Upper lobe of left lung (tissue), 6 donors: Measurements from ENCODE around the gene ESPNL. TPM values are rescaled to one million over a fixed set of nuclear protein-coding genes. Genes with fewer than 3 reads are reported as not detected.

Experiments used
- ATAC-seq, 2 donors: fragments of 200-7000 bp; cut with Tn5 transposase; one replicate each; pipeline ENCODE4 v1.9.1; 2022; ENCODE audit warnings: mild to moderate bottlenecking in 2 of 2, moderate library complexity in 2 of 2; ENCODE audit not compliant: low FRiP score in 2 of 2
- DNase-seq, 2 donors: peaks; one replicate each; pipeline ENCODE4 v3.0.0-alpha.2; 2019 to 2020
- H3K27ac ChIP-seq, 4 donors: fragments of 200-600 bp; sonication (generic); one replicate each; pipeline ENCODE4 v1.5.1; 2016 to 2019
- H3K27me3 ChIP-seq, 4 donors: fragments of 200-600 bp; sonication (generic); one replicate each; pipeline ENCODE4 v1.5.1; 2017 to 2019
- H3K36me3 ChIP-seq, 4 donors: fragments of 200-600 bp; sonication (generic); one replicate each; pipeline ENCODE4 v1.5.1; 2016 to 2019
- H3K4me1 ChIP-seq, 4 donors: fragments of 200-600 bp; sonication (generic); one replicate each; pipeline ENCODE4 v1.5.1; 2018 to 2019
- H3K4me3 ChIP-seq, 4 donors: fragments of 200-600 bp; sonication (generic); one replicate each; pipeline ENCODE4 v1.5.1; 2017 to 2019; ENCODE audit warnings: mild to moderate bottlenecking in 2 of 4, moderate library complexity in 1 of 4
- H3K9me3 ChIP-seq, 4 donors: fragments of 200-600 bp; sonication (generic); one replicate each; pipeline ENCODE4 v1.5.1; 2018 to 2019
- EP300 ChIP-seq, 4 donors: sonication (generic); formaldehyde crosslinking; IDR thresholded peaks; one replicate each; pipeline ENCODE4 v1.5.1; 2017; ENCODE audit warnings: antibody characterized with exemption in 4 of 4, control low read depth in 2 of 4
- POLR2A ChIP-seq, 4 donors: fragments of 450-650 bp; IDR thresholded peaks; one replicate each; pipeline ENCODE4 v1.5.1; 2016 to 2017; ENCODE audit warnings: antibody characterized with exemption in 4 of 4, mild to moderate bottlenecking in 2 of 4
- POLR2AphosphoS5 ChIP-seq, 2 donors: sonication (generic); formaldehyde crosslinking; IDR thresholded peaks; one replicate each; pipeline ENCODE4 v1.5.1; 2017; ENCODE audit warnings: antibody characterized with exemption in 2 of 2
- WGBS, 2 donors: methylation state at CpG; one replicate each; pipeline ENCODE4 v1.1.5; 2017 to 2018; 5-methylcytosine and 5-hydroxymethylcytosine counted together
- total RNA-seq, 6 donors: library from RNA; depleted of rRNA in 4 of 6; stranded (reverse); fragments of >200 nt in 4 of 6; gene quantifications; one replicate each; pipeline versions ENCODE4 v1.1.0 to v1.2.1, GENCODE V29; 2016 to 2021
- TF ChIP-seq, protein P1 (sequence below), 6 experiments: fragments of 450-650 bp in 4 of 6; fragments of 200-600 bp in 2 of 6; sonication (generic) in 2 of 6; IDR thresholded peaks; one replicate each; pipeline ENCODE4 v1.5.1; 2016 to 2019; ENCODE audit warnings: antibody characterized with exemption in 6 of 6
- donor health status: DM: no; HTN: no; CAD: no; lungs with moderate emphysema.
- donor health status: DM: no; HTN: yes; CAD: no; lungs with severe emphysema.

The ESPNL gene
- total RNA-seq, 6 donors from 2014 or later: 0.10 to 3.1 (median 0.38) TPM; not detected in 2

GRCh38 chr2:238145851-238146250 is 45.7 kb downstream of the ESPNL start:
- Histone ChIP-seq H3K9me3 (no peaks in the 10 kb centered on the region), H3K36me3 (no peaks in the 10 kb centered on the region), H3K27ac (no peak overlapping the region), H3K27me3 (no peaks in the 10 kb centered on the region), H3K4me1 (peaks cover 4 to 19% (median 14%) of the 10 kb centered on the region in 4 donors), H3K4me3 (no peak overlapping the region)
- 84 to 100% methylated on average over 3 to 12 of the region's 12 CpGs for WGBS, 2 donors
- ATAC-seq: no peak
- DNase-seq: peak in 1 of 2 donors; percentile 77
- TF ChIP-seq, protein P1, sequence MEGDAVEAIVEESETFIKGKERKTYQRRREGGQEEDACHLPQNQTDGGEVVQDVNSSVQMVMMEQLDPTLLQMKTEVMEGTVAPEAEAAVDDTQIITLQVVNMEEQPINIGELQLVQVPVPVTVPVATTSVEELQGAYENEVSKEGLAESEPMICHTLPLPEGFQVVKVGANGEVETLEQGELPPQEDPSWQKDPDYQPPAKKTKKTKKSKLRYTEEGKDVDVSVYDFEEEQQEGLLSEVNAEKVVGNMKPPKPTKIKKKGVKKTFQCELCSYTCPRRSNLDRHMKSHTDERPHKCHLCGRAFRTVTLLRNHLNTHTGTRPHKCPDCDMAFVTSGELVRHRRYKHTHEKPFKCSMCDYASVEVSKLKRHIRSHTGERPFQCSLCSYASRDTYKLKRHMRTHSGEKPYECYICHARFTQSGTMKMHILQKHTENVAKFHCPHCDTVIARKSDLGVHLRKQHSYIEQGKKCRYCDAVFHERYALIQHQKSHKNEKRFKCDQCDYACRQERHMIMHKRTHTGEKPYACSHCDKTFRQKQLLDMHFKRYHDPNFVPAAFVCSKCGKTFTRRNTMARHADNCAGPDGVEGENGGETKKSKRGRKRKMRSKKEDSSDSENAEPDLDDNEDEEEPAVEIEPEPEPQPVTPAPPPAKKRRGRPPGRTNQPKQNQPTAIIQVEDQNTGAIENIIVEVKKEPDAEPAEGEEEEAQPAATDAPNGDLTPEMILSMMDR (IDR thresholded peaks at IDR 0.05): no peak
- TF ChIP-seq POLR2AphosphoS5 (IDR thresholded peaks at IDR 0.05): no peak

GRCh38 chr2:238146884-238147544 is 46.9 kb downstream of the ESPNL start:
- TF ChIP-seq EP300 (IDR thresholded peaks at IDR 0.05) (no peak), POLR2A (IDR thresholded peaks at IDR 0.05) (no peak), POLR2AphosphoS5 (IDR thresholded peaks at IDR 0.05) (no peak)
- TF ChIP-seq, protein P1 (IDR thresholded peaks at IDR 0.05): no peak
- H3K27ac ChIP-seq: no peak overlapping the region
- peaks cover 0 to 10% (median 4%) of the 10 kb centered on the region in 4 donors for H3K4me1 ChIP-seq
- no peaks in the 10 kb centered on the region for H3K27me3 ChIP-seq
- no peak overlapping the region for H3K4me3 ChIP-seq
- 85 to 91% methylated on average over 10 to 13 of the region's 13 CpGs for WGBS, 2 donors
- no peak for ATAC-seq
- H3K36me3 ChIP-seq: no peaks in the 10 kb centered on the region
- no peaks in the 10 kb centered on the region for H3K9me3 ChIP-seq
- no peak for DNase-seq

GRCh38 chr2:238148981-238149380 is 48.8 kb downstream of the ESPNL start:
- Histone ChIP-seq H3K4me1 (no peaks in the 10 kb centered on the region), H3K27me3 (no peaks in the 10 kb centered on the region), H3K9me3 (no peaks in the 10 kb centered on the region), H3K27ac (no peak overlapping the region), H3K36me3 (no peaks in the 10 kb centered on the region), H3K4me3 (no peak overlapping the region)
- WGBS, 2 donors: 90 to 96% methylated on average over 11 to 15 of the region's 15 CpGs
- TF ChIP-seq EP300 (IDR thresholded peaks at IDR 0.05): no peak
- TF ChIP-seq, protein P1 (IDR thresholded peaks at IDR 0.05): no peak
- no peak for TF ChIP-seq POLR2A (IDR thresholded peaks at IDR 0.05)
- no peak for TF ChIP-seq POLR2AphosphoS5 (IDR thresholded peaks at IDR 0.05)
- ATAC-seq (no peak), DNase-seq (no peak)

DNA sequence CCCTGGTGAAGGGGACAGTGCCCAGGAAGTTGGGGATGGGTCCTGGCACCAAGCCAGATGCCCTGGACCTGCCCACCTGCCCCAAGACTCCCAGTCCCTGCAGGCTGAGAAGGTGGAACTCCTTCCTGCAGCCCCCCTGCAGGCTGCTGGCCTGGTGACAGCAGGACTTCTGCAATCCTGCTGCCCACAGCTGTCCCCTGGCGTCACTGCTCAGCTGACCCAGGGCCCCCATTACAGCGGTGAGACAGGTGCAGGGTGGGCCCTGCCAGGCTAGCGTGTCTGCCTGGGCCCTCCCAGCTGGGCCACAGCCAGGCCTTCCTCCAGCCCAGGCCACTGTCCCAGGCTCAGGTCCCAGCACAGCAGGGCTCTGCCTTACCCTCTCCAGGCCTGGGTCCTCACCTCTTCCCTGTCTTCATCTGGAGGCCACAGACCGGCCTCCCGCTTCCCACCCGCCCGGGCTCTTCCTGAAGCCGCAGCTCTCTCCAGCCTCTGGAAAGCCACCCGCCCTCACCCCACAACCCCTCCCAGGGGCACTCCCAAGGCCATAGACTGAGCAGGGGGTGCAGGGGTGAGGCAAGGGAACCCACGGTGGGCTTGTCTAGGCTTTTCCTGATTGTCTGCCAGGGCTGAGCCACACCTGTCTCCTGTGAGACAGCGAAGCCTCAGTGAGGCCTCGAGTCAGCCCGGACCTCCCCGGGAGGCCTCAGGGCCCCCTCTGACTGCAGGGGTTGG is 49.9 kb downstream of the ESPNL start:
- Histone ChIP-seq H3K36me3 (no peaks in the 10 kb centered on the region), H3K27me3 (no peaks in the 10 kb centered on the region), H3K9me3 (no peaks in the 10 kb centered on the region), H3K4me1 (no peaks in the 10 kb centered on the region), H3K27ac (no peak overlapping the region), H3K4me3 (no peak overlapping the region)
- DNase-seq: peak in 1 of 2 donors; percentile 74
- TF ChIP-seq POLR2A (IDR thresholded peaks at IDR 0.05): no peak
- no peak for TF ChIP-seq EP300 (IDR thresholded peaks at IDR 0.05)
- TF ChIP-seq POLR2AphosphoS5 (IDR thresholded peaks at IDR 0.05): no peak
- TF ChIP-seq, protein P1 (IDR thresholded peaks at IDR 0.05): no peak
- WGBS, 2 donors: 83 to 87% methylated on average over 4 to 14 of the region's 14 CpGs
- ATAC-seq: no peak
